ENCODE data around the gene CACNG6.

Gene CACNG6

GRCh38 chr19:54047616-54048015 lies 56.2 kb downstream of the CACNG6 start:
- DNase-seq = no peak
